ENCODE data around the gene NDUFC1.
A peak's percentile ranks its signal among the peaks of the same experiment; 100 is the strongest.
"Not testable (repeated sequence)": the region's sequence is repeated elsewhere in the genome, so short reads cannot be mapped to it uniquely, and the experiment has no call there.

Gene NDUFC1

DNA sequence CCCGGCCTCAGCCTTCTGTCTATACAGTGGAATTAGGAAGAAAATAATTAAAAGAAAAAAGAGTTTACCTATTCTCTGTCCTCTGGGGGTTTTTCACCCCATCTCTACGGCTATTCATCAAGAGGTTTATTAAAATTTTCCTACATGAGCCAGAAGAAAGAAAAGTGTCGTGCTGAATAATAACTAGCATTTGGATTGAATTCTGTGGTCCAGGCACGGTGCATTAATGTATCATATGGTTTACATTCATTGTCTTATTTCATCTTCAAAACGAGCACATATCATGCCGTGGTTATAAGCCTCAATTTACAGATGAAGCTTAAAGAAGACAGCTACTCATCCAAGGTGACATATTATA, 6.4 kb downstream of the NDUFC1 start:
- DNase-seq, result no peak

DNA sequence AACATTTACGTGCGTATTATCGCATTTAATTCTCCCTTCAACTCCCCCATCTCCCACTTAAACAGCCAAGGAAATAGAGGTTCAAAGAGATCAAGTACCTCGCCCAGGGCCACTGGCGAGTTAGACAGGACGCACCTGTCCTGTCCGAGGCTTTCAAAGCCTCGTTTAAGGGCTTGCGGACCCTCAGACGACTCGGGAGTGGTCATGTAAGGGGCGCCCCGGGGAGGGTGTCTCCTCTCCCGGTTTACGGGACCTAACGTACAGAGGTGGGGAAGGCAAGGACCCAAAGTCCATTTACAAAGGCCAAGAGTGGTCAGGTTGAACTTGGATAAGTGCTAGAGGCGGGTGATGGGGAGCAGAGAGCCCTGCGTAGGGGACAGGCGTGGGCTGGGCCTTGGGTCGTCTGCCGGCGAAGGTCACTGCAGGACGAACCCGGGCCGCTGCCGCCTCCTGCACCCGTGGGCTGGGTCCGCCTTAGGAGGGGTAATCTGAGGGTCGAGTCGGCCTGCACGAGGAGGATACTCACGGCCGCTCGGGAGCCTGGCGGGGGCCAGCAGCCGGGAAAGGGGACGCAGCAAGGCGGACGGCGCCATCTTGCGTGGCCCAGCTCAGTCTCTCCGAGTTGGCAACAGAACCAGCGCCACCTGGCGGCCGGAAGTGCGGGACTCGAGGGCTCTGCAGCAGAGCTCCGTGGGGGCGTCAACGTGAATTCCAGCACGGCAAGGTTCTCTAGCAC, 6.9 kb downstream of the NDUFC1 start:
- peak; percentile 87 for DNase-seq

DNA sequence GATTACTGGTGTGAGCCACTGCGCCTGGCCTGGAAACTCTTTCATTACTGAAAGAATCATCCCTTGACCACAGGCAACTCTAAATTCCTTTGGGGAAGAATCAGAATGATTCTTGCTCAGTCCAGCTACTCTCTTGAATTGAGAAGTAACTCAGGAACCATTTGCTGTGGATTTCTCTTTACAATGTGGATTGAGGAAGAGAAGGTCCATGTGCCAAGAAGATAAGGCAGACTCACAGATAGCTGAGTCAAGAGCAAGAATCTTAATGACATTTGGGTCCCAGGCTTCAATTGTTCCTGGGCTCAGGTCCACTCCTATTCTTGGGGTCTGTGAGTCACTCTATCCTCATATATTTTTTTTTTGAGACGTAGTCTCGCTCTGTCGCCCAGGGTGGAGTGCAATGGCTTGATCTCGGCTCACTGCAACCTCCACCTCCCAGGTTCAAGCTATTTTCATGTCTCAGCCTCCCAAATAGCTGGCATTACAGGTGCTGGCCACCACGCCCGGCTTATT, 16.0 kb downstream of the NDUFC1 start:
- no peak for DNase-seq

DNA sequence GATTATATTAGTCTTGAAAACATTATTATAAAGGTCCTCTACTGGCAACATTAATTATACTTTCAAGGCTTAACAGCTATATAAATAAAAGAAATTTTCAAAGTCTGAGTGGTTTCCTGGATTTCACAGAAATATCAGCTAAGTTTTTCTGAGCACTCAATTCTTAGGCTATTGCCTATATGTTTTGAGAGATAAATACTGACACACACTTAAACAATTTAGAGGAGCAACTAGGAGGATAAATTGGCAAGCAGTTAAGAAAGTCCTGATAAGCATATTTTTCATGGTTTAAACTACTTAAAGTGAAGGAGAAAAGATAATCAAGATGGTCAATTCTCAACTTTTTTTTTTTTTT, 19.6 kb downstream of the NDUFC1 start:
- DNase-seq, result no peak

DNA sequence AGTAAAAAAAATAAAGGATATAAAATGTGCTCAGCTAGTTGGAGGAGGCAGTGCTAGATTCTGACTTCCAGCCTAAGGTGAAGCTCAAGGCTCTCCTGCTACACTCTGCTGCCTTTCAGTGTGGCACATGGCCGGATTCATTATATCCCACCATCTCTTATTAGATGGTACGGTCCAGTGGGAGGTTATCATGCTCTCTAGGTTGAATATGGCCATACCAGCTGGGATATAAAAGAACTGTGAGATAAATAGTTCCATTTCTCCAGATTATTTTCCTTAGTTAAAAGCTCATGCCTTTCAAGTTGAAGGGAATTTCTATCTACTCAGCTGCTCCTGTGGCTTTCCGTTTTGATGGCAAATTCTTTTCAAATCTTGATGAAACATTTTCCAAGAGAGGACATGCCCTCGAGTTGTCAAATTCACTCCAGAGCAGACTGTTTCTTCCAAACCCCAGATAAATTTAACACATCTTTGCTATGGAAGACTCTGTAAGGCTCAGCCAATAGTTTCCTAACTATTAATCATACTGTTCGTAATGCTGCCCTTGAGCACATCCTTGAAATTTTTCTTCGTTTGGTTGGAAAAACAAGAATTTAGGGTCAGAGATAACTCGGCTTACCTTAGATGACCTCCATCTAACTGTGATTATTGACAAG, 20.1 kb downstream of the NDUFC1 start:
- no peak for DNase-seq

DNA sequence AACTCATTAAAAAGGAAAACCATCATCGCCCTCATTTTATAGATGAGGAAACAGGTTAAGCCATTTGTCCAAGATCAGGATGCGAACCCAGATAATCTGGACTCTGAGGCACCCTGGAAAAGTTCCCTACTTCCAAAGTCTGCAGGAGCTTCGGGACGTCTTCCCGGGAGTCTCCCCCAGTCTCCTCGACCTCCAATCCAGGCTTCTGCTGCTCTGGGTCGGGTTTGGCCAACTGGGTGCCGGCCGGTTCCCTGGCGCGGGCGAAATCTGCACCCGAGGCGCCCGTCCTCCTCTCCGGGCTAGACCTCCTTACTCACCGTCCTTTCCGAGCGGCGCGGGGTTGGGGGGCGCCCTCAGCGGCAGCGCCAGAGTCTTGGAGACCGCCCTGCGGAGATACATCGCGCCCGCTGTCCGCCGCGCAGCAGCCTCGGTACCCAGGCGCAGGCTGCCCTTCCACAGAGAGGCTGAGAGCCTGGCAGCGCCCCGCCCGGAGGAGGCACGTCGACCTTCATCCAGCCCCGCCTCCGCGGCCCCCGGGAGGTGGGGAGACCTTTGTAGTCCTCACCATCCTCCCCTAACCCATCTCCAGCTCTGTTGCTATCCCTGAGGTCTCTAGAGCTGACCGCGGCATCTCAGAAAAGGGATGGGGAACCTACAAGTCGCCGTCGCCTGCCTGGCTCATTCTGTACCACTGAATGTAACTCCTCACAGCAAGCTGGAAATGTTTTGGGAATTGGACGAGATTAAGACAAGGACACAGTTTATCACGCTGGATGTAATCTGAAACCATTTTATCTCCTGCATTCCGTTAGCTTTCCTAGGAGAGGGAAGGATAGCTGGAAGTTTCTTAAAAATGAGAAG, 22.3 kb downstream of the NDUFC1 start, which contains the start of gene MGARP:
Gene MGARP (minus strand): TSS at position 466 of the 861 bp plus-strand sequence. CDS start 67 bp downstream, at position 399.
- no peak for DNase-seq

DNA sequence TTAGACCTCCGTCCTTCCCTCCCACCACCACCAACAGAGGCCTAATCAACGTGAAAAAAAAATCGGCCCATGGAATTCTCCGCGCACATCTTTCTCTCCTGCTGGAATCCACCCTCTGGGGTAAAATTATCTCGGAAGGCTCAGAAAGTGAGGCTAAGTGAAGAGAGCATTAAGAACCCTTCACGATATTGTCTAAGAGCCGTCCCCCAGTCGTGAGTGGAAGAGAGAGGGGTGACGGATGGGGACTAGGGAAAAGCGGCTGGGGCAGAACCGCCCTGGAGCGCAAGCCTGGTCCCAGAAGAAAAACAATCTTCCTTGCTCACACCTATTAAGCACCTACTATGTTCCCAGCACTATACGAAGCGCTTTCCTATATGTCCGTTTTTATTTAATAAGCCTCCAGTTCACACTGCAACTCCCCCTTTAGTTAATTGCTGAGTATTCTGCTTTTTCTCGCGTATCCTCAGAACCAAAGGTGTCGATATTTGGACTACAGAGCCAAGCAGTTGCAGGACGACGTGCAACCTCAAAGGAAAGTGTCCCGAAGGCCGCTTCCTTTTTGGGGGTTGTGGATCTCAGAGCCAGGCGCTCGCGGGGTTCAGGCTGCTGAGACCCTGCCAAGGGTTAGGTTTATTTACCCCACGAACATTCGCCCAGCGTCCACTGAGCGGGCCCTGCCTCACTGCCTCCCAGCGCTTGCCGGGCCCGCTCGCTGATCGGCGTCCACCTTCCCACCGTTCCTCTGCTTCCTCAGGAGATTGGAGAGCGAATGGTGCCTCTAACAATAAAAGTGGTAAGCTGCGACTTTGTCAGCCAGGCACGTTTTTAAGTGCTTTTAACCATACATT, 23.1 kb downstream of the NDUFC1 start:
- DNase-seq, result no peak

DNA sequence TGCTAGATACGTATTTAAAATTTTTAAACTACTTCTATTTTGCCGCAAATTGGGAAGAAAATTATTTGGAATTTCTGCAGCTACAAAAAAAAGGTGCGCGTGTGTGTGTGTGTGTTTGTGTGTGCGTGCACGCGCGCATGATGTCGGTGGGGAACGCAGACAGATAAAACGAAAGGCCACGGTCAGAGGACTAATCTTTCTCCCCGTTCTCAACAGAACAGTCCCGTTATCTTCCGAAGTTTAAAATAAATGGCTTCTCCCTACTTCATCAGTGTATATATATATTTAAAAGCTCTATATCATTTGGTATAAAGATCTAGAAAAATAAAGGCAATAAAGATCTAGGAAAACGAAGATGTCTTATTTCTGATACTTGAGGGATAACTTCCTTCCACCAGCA, 23.8 kb downstream of the NDUFC1 start:
- no peak for DNase-seq

DNA sequence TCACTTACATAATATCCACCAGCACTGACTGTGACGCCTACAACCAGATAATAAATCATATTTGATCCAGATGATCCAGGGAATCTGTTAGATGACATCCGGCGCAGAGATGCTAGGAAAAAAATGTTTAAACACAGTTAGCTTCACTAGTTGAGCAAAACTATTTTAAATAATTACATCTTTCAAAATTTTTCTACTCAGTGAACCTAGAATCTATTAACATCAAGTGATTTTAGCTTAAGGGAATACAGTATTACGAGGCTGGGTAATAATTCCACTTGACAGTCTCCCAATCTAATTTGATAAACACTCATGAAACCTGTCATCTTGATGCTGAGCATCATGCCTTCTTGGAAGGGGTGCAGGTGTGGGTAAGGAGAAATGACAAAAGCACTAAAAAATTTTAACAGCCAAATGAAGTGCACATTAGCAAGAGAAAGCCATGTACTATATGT, 27.0 kb downstream of the NDUFC1 start:
- no peak for DNase-seq

DNA sequence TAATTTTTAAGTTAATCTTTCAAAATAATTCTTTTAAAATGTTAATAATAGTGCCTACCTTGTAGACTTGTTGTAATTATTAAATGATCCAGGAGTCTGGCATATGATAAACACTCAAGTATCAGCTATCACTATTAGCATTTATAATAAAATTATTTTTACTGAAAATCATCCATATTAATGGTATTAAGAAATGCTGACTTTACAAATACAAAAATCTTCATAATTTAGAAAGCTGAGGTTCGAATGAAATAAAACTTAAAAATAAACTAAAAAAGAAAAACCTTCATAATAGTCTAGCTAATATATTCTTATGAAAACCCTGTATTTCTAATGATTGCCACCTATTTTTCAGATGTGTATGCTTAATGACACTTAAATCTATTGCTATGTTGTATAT, 27.5 kb downstream of the NDUFC1 start:
- no peak for DNase-seq

DNA sequence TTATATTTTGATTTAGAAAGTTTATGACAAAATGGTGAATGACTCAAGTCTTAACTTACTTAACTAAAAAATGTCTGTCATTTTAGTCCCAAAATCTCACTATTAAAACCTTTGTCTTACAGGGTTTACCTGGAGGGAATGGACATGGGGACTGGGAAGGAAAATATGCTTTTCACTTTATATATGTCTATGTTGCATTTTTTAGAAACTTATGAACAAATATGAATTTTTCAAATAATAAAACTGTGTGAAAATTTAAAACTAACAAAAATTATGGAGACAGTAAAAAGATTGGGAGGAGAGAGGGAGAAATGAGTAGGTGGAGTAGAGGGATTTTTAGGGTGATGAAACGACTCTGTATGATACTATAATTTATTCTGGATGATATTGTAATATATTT, 28.4 kb downstream of the NDUFC1 start:
- DNase-seq, result no peak

DNA sequence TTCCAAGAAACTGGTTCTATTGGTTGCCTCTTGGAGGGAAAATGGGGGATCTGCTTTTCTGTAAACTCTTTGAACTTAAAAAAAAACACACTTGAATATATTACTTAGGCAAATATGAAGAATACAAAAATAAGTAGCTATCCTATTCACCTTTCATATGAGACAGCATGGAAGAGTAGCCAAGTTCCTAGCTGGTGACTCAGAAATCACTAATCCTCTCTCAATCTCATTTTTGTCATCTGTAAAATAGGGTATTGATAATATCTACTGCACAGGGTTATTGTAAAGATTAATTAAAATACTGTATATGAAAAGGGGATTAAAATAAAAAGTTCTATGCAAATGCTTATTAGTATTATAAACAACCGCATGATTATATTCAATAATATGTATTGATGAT, 35.0 kb downstream of the NDUFC1 start:
- DNase-seq, result no peak

DNA sequence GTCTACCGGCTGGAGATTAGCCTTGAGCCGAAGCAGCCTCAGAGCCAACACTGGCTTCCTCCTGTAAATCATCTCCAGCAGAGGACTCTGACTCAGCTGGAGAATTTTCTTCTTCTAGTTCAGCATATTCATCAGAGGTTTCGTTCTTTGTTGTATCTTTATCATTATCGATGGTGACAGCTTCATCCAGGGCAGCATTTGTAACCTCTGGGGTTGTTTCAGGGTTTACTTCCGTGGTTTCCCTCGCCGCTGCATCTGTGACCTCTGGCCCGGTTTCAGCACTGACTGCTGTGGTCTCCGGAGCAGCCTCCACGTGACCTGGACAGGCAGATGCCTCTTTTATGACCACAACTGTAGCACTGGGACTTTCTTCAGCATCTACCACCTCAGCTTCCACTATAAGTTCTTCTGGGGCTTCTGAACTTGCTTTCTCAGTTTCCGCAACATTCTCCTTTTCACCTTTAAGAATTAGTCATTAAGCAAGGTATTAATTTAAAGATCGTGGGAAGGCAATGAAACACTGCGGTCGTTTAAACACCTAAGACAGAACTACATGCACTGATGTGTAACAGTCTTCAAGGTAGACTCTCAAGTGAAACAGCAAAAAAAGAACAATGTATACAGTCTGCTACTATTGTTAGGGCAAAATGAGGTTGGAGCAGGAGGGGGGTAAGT, 35.6 kb downstream of the NDUFC1 start:
- peak; percentile 53 for DNase-seq

DNA sequence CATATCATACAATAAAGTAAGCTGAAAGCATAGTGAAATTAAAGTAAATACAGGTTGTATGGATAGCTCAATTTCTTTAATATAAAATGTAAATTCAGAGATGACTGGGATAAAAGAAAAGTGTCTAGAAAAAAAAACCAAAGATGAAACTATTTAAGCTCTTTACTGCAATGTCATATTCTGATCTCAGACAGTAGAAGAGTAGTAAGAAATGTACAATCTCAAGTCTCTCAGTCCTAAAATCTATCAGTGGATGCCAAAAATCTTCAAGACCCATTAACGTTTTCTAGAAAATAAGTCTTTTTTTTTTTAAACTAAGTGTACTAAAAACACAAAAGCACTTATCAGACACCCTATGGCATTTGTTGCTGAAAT, 36.1 kb downstream of the NDUFC1 start:
- DNase-seq, result no peak

DNA sequence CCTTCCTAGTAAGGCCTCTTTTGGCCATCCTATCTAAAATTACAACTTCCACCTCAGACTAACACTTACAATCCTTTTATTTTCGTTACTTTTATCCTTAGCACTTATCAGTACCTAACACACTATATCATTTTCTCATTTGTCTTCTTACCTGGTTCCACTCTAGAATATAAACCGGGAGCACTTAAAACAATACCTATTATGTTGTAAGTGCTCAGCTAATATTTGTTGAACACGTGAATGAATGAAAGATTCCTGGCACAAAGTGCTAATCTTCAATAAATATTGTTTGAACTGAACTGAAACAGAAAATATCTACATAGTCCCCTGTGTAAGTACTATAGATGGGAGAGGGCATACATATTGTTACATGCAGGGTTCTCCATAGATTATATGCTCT, 36.6 kb downstream of the NDUFC1 start:
- DNase-seq, result peak; percentile 51

DNA sequence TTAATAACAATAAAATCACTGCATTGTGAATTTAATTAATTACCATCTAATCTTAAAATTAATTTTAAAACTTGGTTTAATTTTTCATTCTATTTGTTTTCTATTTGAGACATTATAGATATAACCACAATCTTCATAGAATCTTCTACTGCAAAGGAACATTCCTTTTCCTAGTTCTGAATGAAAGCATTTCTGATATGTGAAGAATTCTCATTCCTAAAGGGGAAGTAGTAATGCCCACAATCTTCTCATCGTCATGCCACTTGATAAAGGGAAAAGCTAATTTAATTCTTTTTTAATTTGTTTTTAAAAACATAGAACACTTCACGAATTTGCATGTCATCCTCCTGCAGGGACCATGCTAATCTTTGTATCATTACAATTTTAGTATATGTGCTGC, 45.9 kb downstream of the NDUFC1 start:
- DNase-seq, result no peak

DNA sequence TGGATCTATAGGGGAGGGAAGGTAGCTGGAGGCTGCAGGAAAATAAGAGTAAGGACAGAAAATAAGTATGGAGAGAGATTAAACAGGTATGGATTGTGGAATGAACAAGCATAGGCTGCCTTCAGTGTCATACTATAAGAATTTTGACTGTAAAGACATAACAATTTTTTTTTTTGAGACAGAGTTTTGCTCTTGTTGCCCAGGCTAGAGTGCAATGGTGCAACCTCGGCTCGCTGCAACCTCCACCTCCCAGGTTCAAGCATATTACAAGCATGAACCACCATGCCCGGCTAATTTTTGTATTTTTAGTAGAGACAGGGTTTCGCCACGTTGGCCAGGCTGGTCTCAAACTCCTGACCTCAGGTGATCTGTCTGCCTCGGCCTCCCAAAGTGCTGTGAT, 46.7 kb downstream of the NDUFC1 start:
- DNase-seq, result not testable (repeated sequence)

DNA sequence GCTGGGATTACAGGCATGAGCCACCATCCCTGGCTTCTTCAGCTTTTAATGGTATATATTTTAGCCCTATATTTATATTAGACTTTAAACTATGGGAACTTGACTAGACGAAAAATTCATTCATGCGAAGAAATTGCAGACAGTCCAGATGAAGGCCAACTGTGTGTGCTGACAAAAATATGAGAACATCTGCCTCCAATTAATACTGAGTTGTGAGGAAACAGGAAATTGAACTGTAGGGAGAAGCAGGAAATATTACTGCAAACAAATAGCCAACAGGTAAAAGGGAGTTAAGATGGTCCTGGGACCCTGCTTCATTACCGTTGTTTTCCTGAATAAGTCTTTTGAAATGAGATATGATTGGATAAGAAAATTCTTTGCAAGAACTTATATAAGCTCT, 48.6 kb downstream of the NDUFC1 start:
- DNase-seq, result no peak

DNA sequence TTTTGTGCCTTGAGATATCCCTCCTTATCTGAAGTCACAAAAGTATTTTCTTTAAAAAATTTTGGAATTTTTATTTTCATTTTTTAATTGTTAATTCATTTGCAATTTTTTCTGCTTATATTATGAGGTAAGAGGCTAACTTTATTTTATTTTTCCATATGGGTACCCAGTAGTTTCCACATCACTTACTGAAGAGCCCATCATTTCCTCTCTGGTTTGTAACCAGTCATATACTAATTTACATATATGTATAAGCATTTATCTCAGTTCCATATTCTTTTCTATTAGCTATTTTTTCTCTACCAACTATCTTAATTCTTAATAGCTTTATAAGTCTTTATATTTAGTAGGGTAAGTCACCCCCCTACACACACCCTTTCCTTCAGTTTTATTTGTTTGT, 49.2 kb downstream of the NDUFC1 start:
- no peak for DNase-seq

DNA sequence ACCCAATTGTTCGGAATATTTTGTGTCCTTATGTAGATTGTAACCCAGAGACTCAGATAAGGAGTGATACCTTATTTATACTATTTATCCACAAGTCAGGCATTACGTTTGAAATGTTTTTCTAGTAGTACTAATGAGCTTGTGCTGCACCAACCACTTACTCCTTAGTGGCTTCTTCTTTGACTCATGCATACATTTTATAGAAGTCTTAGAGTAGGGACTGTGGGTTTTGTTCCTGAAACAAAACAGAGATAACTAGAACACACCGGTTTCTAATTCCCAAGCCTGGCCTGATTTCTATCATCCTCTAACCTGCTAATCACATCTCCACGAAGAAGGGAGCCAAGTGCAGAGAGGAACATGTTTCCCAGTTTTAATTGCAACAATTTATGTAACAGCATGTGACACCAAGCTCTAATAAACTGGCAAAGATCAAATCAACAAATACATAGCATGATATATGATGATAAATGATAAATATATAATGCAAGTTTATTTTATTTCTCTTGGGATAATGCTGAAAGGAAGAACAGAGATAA, 54.5 kb downstream of the NDUFC1 start:
- no peak for DNase-seq

DNA sequence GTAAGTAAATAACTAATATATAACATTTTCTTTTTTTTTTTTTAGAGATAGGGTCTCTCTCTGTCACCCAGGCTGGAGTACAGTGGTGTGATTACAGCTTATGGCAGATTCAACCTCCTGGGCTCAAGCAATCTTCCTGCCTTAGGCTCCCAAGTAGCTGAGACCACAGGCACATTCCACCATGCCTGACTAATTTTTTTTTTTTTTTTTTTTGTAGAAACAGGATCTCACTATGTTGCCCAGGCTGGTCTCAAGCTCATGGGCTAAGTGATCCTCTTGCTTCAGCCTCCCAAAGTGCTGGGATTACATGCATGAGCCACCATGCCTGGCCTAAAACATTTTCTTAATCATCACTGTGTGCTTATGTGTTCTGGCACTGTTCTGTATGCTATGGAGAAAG, 55.0 kb downstream of the NDUFC1 start:
- no peak for DNase-seq

DNA sequence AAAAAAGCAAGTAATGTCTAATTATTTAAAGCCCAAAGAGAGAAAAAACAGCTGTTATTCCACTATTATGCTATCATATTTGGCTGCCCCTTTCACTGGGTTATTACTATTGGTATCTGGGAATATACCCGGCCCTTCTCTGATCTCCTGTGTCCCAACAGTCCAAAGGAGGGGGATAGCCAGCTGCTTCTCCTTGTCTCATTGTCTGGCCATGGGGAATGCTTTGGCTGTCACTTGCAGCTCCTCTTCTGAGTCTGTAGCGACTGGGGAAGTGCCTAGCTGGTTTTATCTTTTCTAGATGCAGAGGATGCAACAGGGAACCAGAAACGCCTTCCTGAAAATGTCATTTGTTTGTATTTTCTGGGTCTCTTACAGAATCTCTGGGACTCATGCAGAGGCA, 56.1 kb downstream of the NDUFC1 start:
- no peak for DNase-seq
